ENCODE measurements around the gene COL10A1.

Gene COL10A1

DNA sequence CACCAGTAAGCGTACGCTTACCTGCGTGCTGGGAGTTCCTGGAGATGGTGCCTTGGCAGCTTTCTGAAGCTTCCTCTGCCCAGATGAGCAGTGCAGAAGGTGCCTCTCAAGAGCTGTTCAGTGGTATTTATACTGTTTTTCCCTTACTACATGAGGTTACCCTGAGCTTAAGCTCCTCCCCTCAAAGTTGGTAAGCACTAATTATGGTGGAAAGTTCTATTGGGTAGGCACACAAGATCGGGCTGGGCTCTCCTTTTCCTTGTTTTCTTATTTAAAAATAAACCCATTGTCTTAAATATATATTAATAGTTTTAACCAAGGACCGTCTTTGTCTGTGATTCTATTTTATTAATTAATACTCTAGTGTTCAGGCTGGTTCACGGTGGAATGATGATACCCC lies at the start of gene COL10A1:
COL10A1 (minus strand) TSS at position 101 of the 400 bp plus-strand sequence. CDS start 640 bp downstream, outside the sequence.
- DNase-seq: no peak

DNA sequence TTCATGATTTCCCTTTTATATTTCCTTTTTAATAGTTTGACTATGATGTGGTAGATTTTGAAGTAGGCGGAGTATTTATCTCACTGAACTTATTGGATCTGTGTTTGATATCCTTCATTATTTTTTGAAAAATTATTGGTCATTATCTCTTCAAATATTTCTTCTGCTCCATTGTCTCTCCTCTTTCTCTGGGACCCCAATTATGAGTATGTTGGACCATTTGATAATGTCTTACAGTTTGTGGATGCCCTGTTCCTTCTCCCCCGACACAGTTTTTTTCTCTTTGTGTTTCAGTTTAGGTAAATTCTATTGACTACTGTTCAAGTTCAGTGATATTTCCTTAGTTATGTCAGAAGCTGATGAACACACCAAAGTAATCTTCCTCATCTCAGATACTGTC lies 49.4 kb upstream of the COL10A1 start:
- DNase-seq: no peak

DNA sequence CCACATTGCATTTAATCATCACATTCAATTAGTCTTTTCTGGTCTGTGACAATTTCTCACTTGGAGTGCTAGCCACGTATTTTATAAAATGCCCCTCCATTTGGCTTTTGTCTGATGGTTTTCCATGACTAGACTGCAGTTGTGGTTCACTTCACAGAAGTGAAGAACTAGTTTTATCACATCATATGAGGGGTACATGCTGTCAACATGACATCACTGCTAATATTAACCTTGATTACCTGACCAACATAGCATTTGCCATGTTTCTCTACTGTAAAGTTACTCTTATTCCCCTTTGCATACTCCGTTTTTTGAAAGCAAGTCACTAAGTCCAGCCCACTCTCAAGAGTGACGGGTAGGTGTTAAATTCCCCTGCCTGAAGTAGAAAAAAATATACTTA lies 48.0 kb upstream of the COL10A1 start:
- no peak for DNase-seq

DNA sequence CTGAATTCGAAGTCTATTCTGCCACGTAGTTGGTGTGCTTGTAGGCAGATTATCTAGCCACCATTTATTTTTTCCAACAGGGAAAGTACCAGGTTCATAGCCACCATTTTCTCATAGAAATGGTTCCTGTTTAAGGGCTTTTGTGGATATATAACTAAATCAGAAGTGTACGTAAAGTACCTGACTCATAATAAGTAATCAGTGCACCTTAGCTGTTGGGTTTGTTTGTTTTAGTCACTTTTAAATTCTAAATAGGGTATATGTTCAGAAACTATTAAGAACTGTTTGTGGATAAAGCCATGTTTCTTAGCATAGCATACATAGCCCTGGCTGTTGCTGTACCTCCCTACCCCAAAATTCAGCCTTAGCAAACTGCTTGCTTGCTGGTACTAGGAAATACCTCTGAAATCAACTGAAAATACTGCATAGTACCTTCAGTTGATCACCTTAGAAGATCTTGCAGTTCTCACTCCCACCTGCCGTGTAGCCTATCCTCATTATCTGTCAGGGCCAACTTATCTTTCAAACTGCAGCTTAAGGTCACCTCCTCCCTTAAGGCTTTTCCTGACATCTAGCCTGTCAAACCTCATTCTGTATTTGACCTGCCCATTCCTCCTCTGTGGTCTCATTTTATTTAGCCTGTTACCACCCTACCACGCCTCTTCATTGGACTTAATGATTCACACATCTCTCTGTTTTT lies 44.6 kb upstream of the COL10A1 start:
- no peak for DNase-seq

DNA sequence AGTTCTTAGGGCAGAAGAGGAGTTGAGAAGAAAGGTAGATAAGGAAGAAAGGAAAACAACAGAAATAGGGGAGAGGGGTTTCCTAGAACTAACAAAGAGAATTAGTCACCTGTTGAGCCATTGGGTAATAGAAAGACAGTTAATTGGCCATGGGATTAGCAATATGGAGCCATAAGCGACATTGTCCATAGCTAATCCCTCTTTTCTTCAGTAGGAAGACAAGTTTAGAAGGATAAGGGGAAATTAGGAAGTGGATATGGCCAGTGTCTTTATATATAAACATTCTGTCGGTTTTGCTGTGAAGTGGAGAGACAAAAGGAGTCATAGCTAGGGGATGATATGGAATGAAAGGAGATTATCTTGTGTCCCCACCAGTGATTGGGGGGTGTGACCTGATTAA lies 43.9 kb upstream of the COL10A1 start:
- no peak for DNase-seq

DNA sequence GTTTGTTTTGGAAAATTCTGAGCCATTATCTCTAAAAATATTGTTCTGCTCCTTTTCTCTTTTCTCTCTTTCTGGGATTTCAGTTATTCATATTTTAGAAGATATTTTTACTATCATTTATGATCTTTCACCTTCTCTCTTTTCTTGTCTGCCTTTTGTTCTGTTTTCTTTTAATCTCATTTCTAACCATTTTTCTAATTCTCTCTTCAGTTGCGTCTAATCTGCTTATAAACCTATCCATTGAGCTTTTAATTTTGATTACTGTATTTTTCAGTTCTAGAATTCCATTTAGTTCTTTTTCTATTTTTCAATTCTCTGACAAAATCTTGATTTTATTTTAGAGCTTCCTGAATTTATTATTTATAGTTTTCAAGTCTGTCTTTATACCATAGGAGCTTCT lies 42.2 kb upstream of the COL10A1 start:
- DNase-seq: no peak

DNA sequence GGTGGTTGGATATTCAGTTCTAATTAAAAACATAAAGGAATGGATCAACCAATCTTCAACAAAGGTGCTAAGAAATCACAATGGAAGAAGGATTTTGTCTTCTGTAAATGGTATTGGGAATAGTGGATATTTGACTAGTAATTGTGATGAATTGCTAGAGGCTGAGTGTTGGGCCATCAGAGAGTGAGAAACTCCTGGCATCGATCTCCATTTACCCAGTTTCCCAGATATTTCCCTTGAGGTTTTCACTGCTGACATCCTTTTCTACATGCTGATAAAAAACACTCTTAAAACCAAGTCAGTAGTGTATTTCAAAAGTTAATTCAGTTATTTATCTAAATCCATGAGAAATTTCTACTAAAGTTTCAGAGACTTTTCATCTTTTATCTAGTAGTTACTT lies 40.4 kb upstream of the COL10A1 start:
- DNase-seq: no peak

DNA sequence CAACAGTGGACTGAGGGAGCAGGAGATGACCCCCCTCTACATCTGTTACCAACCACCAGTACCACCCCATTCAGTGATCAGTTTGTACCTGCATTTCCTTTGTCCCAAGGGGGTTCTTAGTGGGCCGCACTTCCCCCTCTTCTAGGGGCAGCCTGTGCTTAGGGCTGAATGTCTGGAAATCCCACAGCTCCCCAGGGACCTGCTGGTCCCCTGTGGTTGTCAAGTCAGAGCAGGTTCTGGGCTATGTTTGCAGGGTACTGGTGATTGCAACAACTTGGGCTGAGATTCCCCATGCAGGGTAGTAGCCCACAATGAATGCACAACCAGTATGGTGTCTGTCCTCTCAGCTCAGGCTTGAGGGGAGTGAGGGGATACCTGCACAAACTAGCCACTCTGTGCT lies 39.7 kb upstream of the COL10A1 start:
- DNase-seq: no peak

DNA sequence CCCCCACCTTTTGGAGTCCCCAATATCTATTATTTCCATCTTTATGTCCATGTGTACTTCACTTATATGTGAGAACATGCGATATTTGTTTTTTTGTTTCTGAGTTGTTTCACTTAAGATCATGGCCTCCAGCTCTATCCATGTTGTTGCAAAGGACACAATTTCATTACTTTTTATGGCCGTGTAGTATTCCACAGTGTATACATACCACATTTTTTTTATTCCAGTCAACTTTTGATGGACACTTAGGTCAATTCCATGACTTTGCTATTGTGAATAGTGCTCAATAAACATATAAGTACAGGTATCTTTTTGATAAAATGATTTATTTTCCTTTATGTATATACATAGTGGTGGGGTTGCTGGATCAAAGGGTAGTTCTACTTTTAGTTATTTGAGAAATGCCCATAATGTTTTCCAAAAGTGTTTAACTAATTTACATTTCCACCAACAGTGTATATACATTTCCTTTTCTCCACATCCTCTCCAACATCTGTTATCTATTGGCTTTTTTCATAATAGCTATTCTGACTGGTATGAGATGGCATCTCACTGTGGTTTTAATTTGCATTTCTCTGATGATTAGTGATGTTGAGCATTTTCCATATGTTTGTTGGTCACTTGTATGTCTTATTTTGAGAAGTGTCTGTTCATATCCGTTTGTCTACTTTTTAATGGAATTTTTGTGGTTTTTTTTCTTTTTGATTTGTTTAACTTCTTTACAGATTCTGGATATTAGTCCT lies 34.0 kb upstream of the COL10A1 start:
- DNase-seq: no peak

DNA sequence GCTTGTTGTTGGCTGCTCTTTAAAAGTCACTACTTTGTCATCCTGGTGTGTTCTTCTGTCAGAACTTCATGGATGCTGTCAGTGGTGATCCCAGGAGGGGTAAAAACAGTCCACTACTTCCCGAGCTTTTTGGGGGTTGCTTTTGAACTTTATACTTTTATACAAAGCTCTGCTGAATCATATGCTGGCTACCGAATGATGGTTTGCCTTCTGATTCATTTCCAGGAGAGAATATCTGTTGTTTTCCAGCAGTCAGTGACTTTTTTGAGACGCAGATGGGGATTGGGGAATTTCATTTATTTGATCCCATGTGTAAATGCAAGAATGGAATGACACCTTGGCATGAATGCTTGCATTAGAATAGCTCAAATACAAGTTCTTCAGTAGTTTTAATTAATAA lies 32.7 kb upstream of the COL10A1 start:
- no peak for DNase-seq

DNA sequence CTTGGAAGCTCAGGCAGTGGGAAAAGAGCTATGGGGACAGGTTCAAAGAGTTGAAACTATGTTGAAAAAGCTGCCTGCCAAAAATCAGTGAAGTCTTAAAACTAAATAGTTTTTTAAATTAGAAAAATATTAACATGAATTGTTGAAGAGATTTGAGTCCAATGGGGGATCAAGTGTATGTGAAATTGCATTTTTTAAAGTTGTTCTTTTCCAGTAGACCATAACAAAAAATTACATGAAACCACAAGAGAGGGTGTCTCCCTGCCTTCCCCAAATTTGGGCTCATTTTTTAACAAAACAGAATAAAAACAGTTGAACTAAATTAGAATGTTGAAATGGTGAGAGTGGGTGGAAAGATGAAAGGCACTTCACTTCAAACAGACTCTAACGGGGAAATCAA lies 31.5 kb upstream of the COL10A1 start:
- no peak for DNase-seq

DNA sequence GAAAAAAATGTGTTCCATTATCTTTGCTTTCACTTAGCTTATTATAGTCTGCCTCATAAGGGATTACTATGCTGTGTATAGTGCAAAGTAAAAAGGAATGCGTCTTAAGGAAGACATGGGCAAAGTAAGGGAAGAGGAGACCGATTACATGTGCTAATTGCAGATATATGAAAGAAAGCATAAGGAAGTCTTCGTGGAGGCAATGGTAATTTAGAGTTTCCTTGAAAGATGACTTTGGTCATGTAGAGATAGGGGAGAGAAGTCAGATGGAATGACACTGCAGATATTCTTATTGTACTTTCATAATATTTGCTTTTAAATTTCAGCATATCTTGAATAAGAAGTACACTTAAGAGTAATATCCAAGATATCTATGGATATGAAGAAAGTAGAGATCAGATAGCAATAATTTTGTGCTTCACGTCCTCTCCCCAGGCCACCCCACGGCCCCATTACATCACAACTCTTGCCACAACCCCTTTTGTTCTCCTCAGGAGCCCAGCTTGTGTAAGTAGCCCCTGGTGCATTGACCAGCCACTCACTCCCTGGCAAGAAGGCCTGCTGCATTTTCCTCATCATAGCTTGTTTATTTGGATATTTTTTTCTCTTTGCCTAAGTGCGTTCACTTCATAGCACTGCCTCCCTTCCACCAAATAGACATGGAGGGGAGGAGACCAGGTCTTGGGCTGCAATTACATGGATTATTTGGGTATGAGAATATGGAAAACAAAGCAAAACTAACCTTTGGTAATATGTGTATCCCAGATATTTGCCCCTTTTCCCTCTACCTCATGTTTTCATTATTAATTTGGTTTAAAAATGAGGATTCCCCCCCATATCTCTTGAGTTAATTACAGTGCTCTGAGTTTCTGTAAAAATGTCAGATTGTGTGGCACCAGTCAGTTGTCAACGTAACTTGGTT lies 30.7 kb upstream of the COL10A1 start:
- no peak for DNase-seq

DNA sequence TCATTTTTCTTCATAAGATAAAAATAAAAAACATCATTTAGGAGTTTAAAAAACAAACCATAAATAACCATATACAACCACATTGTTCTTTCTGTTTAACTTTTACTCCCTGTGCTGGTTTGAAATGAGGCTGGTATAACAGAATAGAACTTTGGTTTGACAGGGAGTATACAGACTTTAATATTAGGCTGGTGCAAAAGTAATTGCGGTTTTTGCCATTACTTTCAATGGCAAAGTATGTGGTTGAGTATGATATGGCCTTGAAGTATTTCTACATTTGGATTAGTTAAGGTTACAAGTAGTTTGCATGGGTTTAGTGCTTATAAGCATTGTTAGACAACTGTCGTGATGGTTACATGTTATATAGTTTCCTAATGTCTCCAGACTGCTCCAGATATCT lies 29.0 kb upstream of the COL10A1 start:
- no peak for DNase-seq

DNA sequence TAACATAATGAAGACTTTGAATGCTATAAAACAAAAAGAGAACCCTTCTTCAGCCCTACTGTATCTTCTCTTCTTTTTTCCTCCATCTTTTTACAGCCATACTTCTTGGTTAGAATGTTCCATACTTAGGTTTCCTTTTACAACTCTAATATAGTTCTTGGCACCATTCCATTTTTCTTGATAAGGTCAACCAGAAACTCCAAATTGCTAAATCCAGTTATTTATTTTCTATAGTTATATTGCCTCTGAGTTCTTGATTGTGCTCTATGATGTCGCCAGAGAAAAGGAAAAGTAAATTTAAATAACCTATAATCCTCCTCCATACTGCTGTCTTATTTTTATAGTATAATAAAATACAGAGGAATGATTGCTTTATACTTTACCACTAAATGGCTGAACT lies 26.7 kb upstream of the COL10A1 start:
- DNase-seq: no peak

DNA sequence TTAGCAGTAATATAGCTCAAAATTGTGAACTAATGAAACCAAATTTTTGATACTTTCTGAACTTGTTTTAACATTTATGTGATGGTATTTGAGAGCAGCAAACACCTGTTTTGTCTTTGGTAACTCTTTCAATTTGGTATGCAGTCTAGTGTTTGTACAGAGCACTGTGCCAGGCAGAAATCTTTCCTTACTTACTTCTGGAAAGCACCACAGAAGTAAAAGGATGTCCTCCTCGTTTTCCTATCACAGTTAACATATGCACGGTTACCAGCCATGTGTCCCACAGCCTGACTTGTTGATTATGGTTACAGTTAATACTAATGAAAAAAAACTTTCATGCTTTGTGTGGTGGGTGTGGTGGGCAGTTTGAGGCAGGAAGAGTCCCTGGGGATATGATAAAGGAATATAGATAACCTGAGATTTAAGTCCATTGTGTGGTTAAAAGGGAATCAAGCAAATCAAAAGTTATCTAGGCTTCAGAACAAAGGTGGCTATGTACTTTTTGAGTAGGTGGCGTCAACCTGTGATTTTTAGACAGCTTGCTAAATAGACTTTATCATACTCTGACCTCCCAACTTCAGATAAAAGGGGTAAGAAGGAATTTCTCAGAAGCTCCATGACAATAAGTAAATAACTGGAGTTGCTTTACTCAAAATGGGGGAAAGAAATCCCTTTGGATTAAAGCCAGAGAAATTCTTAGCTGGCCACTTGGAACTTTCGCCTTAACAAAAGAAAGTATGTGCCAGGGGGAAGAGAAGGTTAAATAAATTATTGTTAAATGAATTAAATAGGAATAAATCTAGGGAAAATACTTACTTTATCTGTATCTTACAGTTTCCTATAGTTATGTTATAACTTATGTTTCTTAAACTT lies 20.1 kb upstream of the COL10A1 start:
- no peak for DNase-seq

DNA sequence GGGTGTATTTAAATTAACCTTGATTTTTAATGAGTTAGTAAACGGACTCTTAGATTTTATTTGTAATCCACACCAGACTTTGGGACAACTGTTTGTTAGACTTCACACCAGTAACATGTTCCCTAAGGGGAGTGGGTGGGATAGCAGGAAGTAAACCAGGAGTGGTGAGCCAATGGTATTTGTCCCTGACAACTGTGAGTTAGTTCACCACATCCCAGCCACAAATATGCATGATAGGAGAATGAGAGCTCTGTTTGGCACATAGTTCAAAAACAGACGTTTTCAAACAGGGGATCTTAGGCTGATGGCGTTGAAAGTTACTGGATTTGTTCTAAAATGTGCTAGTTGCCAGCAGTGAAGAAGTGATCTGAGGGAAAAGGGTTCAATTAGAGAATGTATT lies 18.7 kb upstream of the COL10A1 start:
- no peak for DNase-seq

DNA sequence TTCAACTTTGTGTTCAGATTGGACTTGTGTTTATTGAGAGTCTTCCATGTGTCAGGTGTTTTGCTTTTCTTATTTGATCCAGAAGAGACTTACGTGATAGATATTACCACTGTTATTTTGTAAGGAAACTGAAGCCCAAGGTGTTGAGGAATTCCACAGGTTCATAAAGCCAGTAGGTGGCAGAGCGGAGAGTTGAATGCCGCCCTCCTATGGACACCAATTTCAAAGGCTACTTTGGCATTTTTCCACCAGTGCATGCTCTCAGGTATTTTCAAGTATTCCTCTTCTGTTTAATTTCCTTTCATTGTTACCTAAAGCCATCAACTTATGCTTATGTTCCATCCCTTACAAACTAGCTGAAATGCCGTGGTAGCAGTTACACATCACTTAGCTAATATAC lies 14.0 kb upstream of the COL10A1 start:
- no peak for DNase-seq

DNA sequence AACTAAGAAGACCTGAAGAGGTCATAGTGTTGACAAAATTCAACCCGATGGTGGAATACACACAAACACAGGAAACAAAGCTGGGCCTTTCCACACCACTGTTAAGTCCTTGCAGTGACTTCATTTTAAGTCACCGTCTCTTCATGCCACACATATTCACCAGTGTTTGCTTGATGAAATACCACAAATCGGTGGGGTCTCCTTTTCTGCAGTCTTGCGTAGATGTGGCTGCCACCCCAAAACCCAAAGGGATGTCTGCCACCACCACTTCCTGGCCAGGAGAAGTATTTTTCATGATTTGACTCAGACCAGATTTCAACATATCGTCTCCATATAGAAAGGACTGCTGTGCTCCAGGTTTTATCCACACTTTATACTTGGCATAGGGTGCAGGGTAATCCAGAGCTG lies 11.0 kb upstream of the COL10A1 start:
- DNase-seq: peak; percentile 9

DNA sequence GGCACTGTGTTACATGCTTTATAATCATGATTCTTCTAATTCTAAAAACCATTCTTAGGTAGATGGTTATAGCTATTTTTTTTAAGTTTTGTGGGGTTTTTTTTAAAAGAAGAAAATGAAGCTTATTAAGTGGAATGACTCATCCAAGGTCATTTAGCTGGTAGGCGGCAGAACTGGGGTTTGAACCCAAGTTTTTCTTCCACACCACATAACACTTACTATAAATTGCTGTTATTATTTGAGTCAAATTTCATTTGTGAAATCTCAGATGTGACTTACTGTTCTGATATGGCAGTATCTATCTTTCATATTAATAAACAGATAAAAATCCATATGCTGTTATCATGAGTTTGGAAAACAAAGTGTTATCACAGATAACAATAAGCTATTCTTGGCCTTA lies 10.4 kb upstream of the COL10A1 start:
- no peak for DNase-seq

DNA sequence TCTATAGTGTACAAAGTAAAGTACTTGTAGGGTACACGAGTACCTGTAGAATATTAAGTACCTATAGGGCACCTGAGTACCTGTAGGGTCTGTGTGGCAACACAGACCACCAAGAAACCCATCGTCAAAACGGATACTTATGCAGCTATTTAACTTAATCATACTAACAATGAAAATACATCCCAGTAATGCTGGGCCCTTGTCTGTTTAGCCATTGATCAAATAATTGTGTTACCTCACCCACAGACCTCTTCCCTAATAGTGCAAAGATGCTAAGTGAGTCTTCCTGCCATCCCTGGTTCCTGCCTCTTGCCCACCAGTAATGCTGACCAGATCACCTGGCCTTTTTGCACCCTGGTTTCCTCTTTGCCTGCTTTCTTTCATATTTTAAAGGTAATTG lies 7.5 kb upstream of the COL10A1 start:
- no peak for DNase-seq

DNA sequence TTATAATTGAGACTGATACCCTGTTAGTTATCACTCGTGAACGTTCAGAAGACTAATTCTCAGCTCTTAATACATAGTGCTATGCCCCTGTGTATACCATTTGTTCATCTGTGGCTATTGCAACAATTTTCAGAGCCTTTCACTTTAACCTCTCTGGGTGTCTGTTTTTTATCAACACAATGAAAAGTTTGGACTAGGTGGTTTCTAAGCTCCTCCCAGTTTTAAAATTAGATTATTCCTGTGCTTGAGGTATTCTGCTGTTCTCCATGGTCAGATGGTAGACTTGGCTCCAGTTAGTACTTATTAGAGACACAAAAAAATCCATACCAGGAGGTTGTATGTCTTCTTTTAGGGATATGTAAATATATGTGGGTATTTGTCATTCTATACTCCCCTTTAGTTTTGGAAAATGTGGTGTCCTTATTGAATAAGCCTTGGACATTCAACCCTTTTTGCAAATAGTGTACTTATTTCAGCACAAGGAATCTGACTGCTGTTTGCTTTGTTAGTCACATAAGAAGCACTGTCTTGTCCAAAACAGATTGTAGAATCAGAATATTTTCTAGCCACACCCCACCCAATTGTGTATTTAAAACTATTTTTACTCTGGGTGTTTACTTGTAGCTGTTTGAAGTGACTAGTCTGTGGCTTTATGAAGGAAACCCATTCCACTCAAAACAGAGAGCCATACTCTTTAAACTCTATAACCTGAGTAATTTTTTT lies 2.0 kb upstream of the COL10A1 start:
- no peak for DNase-seq

DNA sequence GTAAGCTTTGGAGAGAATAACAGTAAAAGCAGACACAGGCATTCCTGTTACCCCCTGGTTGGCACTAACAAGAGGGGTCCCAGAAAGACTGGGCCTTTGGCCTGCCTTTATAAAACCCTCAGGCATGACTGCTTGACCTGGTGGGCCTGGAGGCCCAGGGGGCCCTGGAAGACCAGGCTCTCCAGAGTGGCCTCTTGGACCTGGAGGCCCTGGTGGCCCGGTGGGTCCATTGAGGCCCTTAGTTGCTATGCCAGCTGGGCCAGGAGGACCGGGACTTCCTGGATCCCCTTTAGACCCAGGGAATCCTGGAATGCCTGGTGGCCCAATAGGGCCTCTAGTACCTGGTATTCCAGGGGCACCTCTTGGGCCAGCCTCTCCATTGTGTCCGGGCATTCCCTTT lies 5.5 kb downstream of the COL10A1 start:
- DNase-seq: no peak
